H9 (cell line): ENCODE data around the gene FOXJ3. TPM values are rescaled to one million over a fixed set of nuclear protein-coding genes. Genes with fewer than 3 reads are reported as not detected.

ENCODE experiments used
- DNase-seq: peaks from one replicate; pipeline ENCODE4 v3.0.0-alpha.2; 2017
- H2AFZ ChIP-seq: one replicate; pipeline ENCODE4 v1.6.1; 2013; ENCODE audit warnings: mild to moderate bottlenecking, low read length, control low read depth, moderate library complexity
- H2AK5ac ChIP-seq: 2 replicates; pipeline ENCODE4 v1.6.1; 2013; ENCODE audit warnings: low read length, control low read depth, mixed read lengths; ENCODE audit not compliant: insufficient read length
- H2BK120ac ChIP-seq: one replicate; pipeline ENCODE4 v1.6.1; 2013; ENCODE audit warnings: low read depth, mild to moderate bottlenecking, low read length, control low read depth, inconsistent platforms; ENCODE audit not compliant: poor library complexity, severe bottlenecking
- H2BK12ac ChIP-seq: 2 replicates; pipeline ENCODE4 v1.6.1; 2013; ENCODE audit warnings: low read length, control low read depth, mixed read lengths, low read depth; ENCODE audit not compliant: insufficient read length
- H2BK15ac ChIP-seq: 2 replicates; pipeline ENCODE4 v1.6.1; 2013; ENCODE audit warnings: low read depth, low read length, control low read depth
- H2BK20ac ChIP-seq: one replicate; pipeline ENCODE4 v1.6.1; 2013; ENCODE audit warnings: low read depth, mild to moderate bottlenecking, low read length, control low read depth, inconsistent platforms; ENCODE audit not compliant: poor library complexity, severe bottlenecking
- H2BK5ac ChIP-seq: 2 replicates; pipeline ENCODE4 v1.6.1; 2013; ENCODE audit warnings: low read length, control low read depth, mixed read lengths; ENCODE audit not compliant: insufficient read length
- H3K14ac ChIP-seq: 2 replicates; pipeline ENCODE4 v1.6.1; 2013; ENCODE audit warnings: low read length, control low read depth; ENCODE audit not compliant: insufficient read depth
- H3K18ac ChIP-seq: 2 replicates; pipeline ENCODE4 v1.6.1; 2013; ENCODE audit warnings: low read depth, mild to moderate bottlenecking, mixed read lengths, low read length, control low read depth; ENCODE audit not compliant: insufficient read length
- H3K23ac ChIP-seq: 2 replicates; pipeline ENCODE4 v1.6.1; 2013; ENCODE audit warnings: low read length, control low read depth, mixed read lengths, low read depth; ENCODE audit not compliant: insufficient read length
- H3K23me2 ChIP-seq: 2 replicates; pipeline ENCODE4 v1.6.1; 2013; ENCODE audit warnings: low read depth, mild to moderate bottlenecking, mixed read lengths, low read length, control low read depth; ENCODE audit not compliant: insufficient read length, poor library complexity, severe bottlenecking
- H3K27ac ChIP-seq: 2 replicates; pipeline ENCODE4 v1.5.1; 2013; ENCODE audit warnings: low read length, control low read depth, mixed read lengths, low read depth; ENCODE audit not compliant: insufficient read length
- H3K27me3 ChIP-seq: 2 replicates; pipeline ENCODE4 v1.6.1; 2013; ENCODE audit warnings: low read length, control low read depth, inconsistent platforms; ENCODE audit not compliant: insufficient read depth
- H3K4ac ChIP-seq: 2 replicates; pipeline ENCODE4 v1.6.1; 2013; ENCODE audit warnings: low read depth, mild to moderate bottlenecking, control low read depth, inconsistent platforms, low read length, moderate library complexity
- H3K4me1 ChIP-seq: 2 replicates; pipeline ENCODE4 v1.6.1; 2013; ENCODE audit warnings: low read length, control low read depth, inconsistent platforms; ENCODE audit not compliant: insufficient read depth
- H3K4me2 ChIP-seq: 2 replicates; pipeline ENCODE4 v1.6.1; 2013; ENCODE audit warnings: low read length, control low read depth, mixed read lengths; ENCODE audit not compliant: insufficient read length, insufficient read depth
- H3K56ac ChIP-seq: 2 replicates; pipeline ENCODE4 v1.6.1; 2013; ENCODE audit warnings: low read depth, mild to moderate bottlenecking, mixed read lengths, low read length, control low read depth; ENCODE audit not compliant: insufficient read length
- H3K79me1 ChIP-seq: 2 replicates; pipeline ENCODE4 v1.6.1; 2013; ENCODE audit warnings: low read depth, mild to moderate bottlenecking, moderate library complexity, low read length, control low read depth, inconsistent platforms; ENCODE audit not compliant: insufficient read depth, poor library complexity, severe bottlenecking
- H3K79me2 ChIP-seq: 2 replicates; pipeline ENCODE4 v1.6.1; 2013; ENCODE audit warnings: low read length, control low read depth, inconsistent platforms; ENCODE audit not compliant: insufficient read depth
- H3K9ac ChIP-seq: 2 replicates; pipeline ENCODE4 v1.6.1; 2013; ENCODE audit warnings: low read length, control low read depth, mixed read lengths; ENCODE audit not compliant: insufficient read length; ENCODE audit errors: extremely low read depth
- H3K9me3 ChIP-seq: one replicate; pipeline ENCODE4 v1.6.1; 2013; ENCODE audit warnings: low read depth, low read length, inconsistent platforms; ENCODE audit not compliant: control insufficient read depth
- H3T11ph ChIP-seq: one replicate; pipeline ENCODE4 v1.6.1; 2013; ENCODE audit warnings: mild to moderate bottlenecking, low read length, control low read depth, inconsistent platforms
- H4K20me1 ChIP-seq: one replicate; pipeline ENCODE4 v1.6.1; 2013; ENCODE audit not compliant: control insufficient read depth, insufficient read length, insufficient read depth
- H4K5ac ChIP-seq: 2 replicates; pipeline ENCODE4 v1.6.1; 2013; ENCODE audit warnings: low read depth, mild to moderate bottlenecking, mixed read lengths, low read length, control low read depth; ENCODE audit not compliant: insufficient read length
- H4K8ac ChIP-seq: replicated peaks from 2 replicates; pipeline ENCODE4 v1.6.1; 2013; ENCODE audit warnings: low read length, control low read depth, mixed read lengths, low read depth; ENCODE audit not compliant: insufficient read length
- H4K91ac ChIP-seq: 2 replicates; pipeline ENCODE4 v1.6.1; 2013; ENCODE audit warnings: low read depth, mild to moderate bottlenecking, moderate library complexity, mixed read lengths, low read length, control low read depth; ENCODE audit not compliant: insufficient read length
- H3K27ac Mint-ChIP-seq, 3 experiments: 2 replicates in 2 of 3; 3 replicates in 1 of 3; pipeline ENCODE4 v1.8.0; 2020 to 2021; ENCODE audit warnings: mixed read lengths in 3 of 3, mild to moderate bottlenecking in 1 of 3, moderate library complexity in 1 of 3
- H3K27me3 Mint-ChIP-seq: 2 replicates; pipeline ENCODE4 v1.8.0; 2021; ENCODE audit warnings: low read depth, mild to moderate bottlenecking, moderate library complexity, mixed read lengths
- H3K36me3 Mint-ChIP-seq, 3 experiments: 2 replicates in 2 of 3; 3 replicates in 1 of 3; pipeline ENCODE4 v1.8.0; 2020 to 2021; ENCODE audit warnings: low read depth in 3 of 3, mixed read lengths in 3 of 3; ENCODE audit not compliant: insufficient read depth in 1 of 3
- H3K4me1 Mint-ChIP-seq, 2 experiments: 2 replicates each; pipeline ENCODE4 v1.8.0; 2020; ENCODE audit warnings: mixed read lengths in 2 of 2
- H3K4me3 Mint-ChIP-seq, 2 experiments: 2 replicates in 1 of 2; 3 replicates in 1 of 2; pipeline ENCODE4 v1.8.0; 2020 to 2021; ENCODE audit warnings: mild to moderate bottlenecking in 2 of 2, mixed read lengths in 2 of 2, moderate library complexity in 1 of 2
- H3K9me3 Mint-ChIP-seq, 2 experiments: 2 replicates in 1 of 2; 3 replicates in 1 of 2; pipeline ENCODE4 v1.8.0; 2020; ENCODE audit warnings: mild to moderate bottlenecking in 2 of 2, mixed read lengths in 2 of 2, moderate library complexity in 1 of 2
- WGBS: extraction: QIAGEN DNeasy Blood & Tissue Kit; methylation state at CpG from one replicate; pipeline ENCODE4 v1.1.7; 2013; ENCODE audit warnings: missing lambda C conversion rate, low lambda C conversion rate, mixed read lengths; ENCODE audit not compliant: insufficient read length; ENCODE audit errors: extremely low coverage; 5-methylcytosine and 5-hydroxymethylcytosine counted together
- total RNA-seq: library from RNA; stranded (reverse); gene quantifications from 2 replicates; pipeline ENCODE4 v1.2.1, GENCODE V29; 2021
- TF ChIP-seq, protein P1 (sequence below): fragments of 200-600 bp; sonication (generic); conservative IDR thresholded peaks from 3 replicates; pipeline ENCODE4 v1.8.0; 2021; ENCODE audit warnings: antibody characterized with exemption, mild to moderate bottlenecking

FOXJ3 gene
- total RNA-seq, 1 experiment from 2014 or later: 49.9 TPM

DNA sequence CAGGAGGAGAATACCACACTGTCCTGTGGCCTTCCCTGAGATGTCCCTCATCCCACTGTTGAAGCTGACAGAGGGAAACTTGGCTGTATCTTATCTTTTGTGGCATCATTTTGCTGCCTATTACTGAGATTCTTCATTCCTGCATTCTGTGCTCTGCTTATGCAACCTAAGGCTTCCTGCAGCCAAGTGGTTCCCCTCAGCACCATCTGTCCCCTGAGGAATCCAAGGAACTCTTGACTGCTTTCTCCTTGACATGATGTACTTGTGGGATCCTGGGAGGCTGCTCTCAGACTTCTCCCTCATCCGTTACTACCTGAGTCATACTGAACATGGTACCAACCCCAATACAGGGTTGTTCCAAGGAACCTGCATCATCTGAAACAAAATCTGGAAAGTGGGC lies 24.4 kb upstream of the FOXJ3 start:
- H2AFZ ChIP-seq: no peak overlapping the region
- no peak overlapping the region for H4K5ac ChIP-seq
- H4K8ac ChIP-seq: no peak overlapping the region
- H2AK5ac ChIP-seq: no peak overlapping the region
- H3K9me3 Mint-ChIP-seq: no peaks in the 10 kb centered on the region
- no peak overlapping the region for H3K4me3 Mint-ChIP-seq
- no peak overlapping the region for H3K18ac ChIP-seq
- WGBS: no CpG with 5 or more reads among the region's 1 CpG
- H3K27ac Mint-ChIP-seq: no peak overlapping the region
- H3K79me2 ChIP-seq: no peaks in the 10 kb centered on the region
- no peak overlapping the region for H4K91ac ChIP-seq
- no peak overlapping the region for H3K23ac ChIP-seq
- H2BK5ac ChIP-seq: no peak overlapping the region
- no peak overlapping the region for H3K27ac ChIP-seq
- DNase-seq: no peak
- no peak overlapping the region for H3T11ph ChIP-seq
- peaks cover 8% of the 10 kb centered on the region for H3K27me3 Mint-ChIP-seq
- no peak overlapping the region for H2BK12ac ChIP-seq
- no peak overlapping the region for H2BK120ac ChIP-seq
- H2BK15ac ChIP-seq: no peak overlapping the region
- no peaks in the 10 kb centered on the region for H3K9me3 ChIP-seq
- no peaks in the 10 kb centered on the region for H3K36me3 Mint-ChIP-seq
- H2BK20ac ChIP-seq: no peak overlapping the region
- no peaks in the 10 kb centered on the region for H4K20me1 ChIP-seq
- TF ChIP-seq, protein P1, sequence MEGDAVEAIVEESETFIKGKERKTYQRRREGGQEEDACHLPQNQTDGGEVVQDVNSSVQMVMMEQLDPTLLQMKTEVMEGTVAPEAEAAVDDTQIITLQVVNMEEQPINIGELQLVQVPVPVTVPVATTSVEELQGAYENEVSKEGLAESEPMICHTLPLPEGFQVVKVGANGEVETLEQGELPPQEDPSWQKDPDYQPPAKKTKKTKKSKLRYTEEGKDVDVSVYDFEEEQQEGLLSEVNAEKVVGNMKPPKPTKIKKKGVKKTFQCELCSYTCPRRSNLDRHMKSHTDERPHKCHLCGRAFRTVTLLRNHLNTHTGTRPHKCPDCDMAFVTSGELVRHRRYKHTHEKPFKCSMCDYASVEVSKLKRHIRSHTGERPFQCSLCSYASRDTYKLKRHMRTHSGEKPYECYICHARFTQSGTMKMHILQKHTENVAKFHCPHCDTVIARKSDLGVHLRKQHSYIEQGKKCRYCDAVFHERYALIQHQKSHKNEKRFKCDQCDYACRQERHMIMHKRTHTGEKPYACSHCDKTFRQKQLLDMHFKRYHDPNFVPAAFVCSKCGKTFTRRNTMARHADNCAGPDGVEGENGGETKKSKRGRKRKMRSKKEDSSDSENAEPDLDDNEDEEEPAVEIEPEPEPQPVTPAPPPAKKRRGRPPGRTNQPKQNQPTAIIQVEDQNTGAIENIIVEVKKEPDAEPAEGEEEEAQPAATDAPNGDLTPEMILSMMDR: no peak
- H3K56ac ChIP-seq: no peak overlapping the region
- no peak overlapping the region for H3K4me2 ChIP-seq
- H3K23me2 ChIP-seq: no peaks in the 10 kb centered on the region
- no peak overlapping the region for H3K9ac ChIP-seq
- H3K4me1 ChIP-seq: no peaks in the 10 kb centered on the region
- no peak overlapping the region for H3K14ac ChIP-seq
- H3K27me3 ChIP-seq: no peaks in the 10 kb centered on the region
- no peaks in the 10 kb centered on the region for H3K4me1 Mint-ChIP-seq
- H3K79me1 ChIP-seq: no peaks in the 10 kb centered on the region
- no peak overlapping the region for H3K4ac ChIP-seq
